HepG2 (cell line): ENCODE results near the gene TMEM141. TPM values are rescaled to one million over a fixed set of nuclear protein-coding genes. Genes with fewer than 3 reads are reported as not detected.

Experiments used
- ATAC-seq: fragments of 200-7000 bp; cut with Tn5 transposase; 3 replicates; pipeline ENCODE4 v1.9.1; 2020; ENCODE audit warnings: mild to moderate bottlenecking, moderate library complexity
- BruUV-seq: library from RNA; stranded (reverse); fragments of 400-500 nt; replicated peaks from 2 replicates; lab custom pipeline; 2021; lab: Mats Ljungman, UMichigan
- CTCF ChIA-PET: fragments of 300-600 bp; formaldehyde crosslinking; extraction: SDS; loops from one replicate; lab custom pipeline; 2021; ENCODE audit warnings: low total read pairs, inconsistent platforms, low intra/inter-chr PET ratio; lab: Yijun Ruan, JAX
- POLR2A ChIA-PET: fragments of 350-600 bp; sonication (Branson Sonifier 250); formaldehyde crosslinking; loops from one replicate; lab custom pipeline; 2020; ENCODE audit warnings: antibody characterized with exemption, inconsistent platforms; lab: Yijun Ruan, JAX
- DNase-seq: peaks from one replicate; pipeline ENCODE4 v3.0.0-alpha.2; 2015; ENCODE audit warnings: low spot score
- FAIRE-seq: peaks from 3 replicates; lab custom pipeline; 2011; peaks lifted over from hg19 to GRCh38; lab: Jason Lieb, UNC
- H2AFZ ChIP-seq: one replicate; pipeline ENCODE4 v1.6.1; 2011; ENCODE audit warnings: low read length, inconsistent platforms
- H3K27ac ChIP-seq: fragments of 300-600 bp; 3 replicates; pipeline ENCODE4 v1.8.0; 2011; ENCODE audit warnings: mixed run types, mild to moderate bottlenecking, mixed read lengths, low read length, inconsistent platforms; ENCODE audit not compliant: insufficient read depth; ENCODE audit errors: extremely low read length
- H3K27me3 ChIP-seq, 2 experiments: fragments of 200-600 bp in 1 of 2; 2 replicates in 1 of 2; 3 replicates in 1 of 2; pipeline versions ENCODE4 v1.6.0 to v1.8.0; 2011; ENCODE audit warnings: low read length in 2 of 2, mild to moderate bottlenecking in 2 of 2, moderate library complexity in 2 of 2, inconsistent platforms in 1 of 2; ENCODE audit not compliant: insufficient read depth in 2 of 2, control insufficient read depth in 1 of 2
- H3K36me3 ChIP-seq, 2 experiments: fragments of 200-600 bp in 1 of 2; replicated peaks in 1 of 2; 2 replicates in 1 of 2; 3 replicates in 1 of 2; pipeline versions ENCODE4 v1.5.1 to v1.8.0; 2011; ENCODE audit warnings: low read length in 2 of 2, inconsistent platforms in 1 of 2; ENCODE audit not compliant: insufficient read depth in 2 of 2, control insufficient read depth in 1 of 2
- H3K4me1 ChIP-seq: 2 replicates; pipeline ENCODE4 v1.5.1; 2012; ENCODE audit warnings: low read length, inconsistent platforms; ENCODE audit not compliant: insufficient read depth
- H3K4me2 ChIP-seq: 2 replicates; pipeline ENCODE4 v1.6.0; 2011; ENCODE audit warnings: low read depth, low read length, inconsistent platforms
- H3K4me3 ChIP-seq, 3 experiments: fragments of 200-600 bp in 1 of 3; sonication (generic), shearing (Covaris generic) in 1 of 3; replicated peaks in 1 of 3; 2 replicates each; pipeline ENCODE4 v1.5.1; 2011 to 2016; ENCODE audit warnings: low read length in 3 of 3, inconsistent platforms in 2 of 3, low read depth in 2 of 3, mild to moderate bottlenecking in 2 of 3, control low read depth in 1 of 3, mixed read lengths in 1 of 3; ENCODE audit not compliant: insufficient read depth in 1 of 3
- H3K79me2 ChIP-seq: one replicate; pipeline ENCODE4 v1.6.1; 2011; ENCODE audit warnings: low read length, inconsistent platforms; ENCODE audit not compliant: insufficient read depth
- H3K9ac ChIP-seq: 2 replicates; pipeline ENCODE4 v1.6.0; 2011; ENCODE audit warnings: mild to moderate bottlenecking, low read depth, low read length, inconsistent platforms; ENCODE audit not compliant: insufficient read depth
- H3K9me3 ChIP-seq: 2 replicates; pipeline ENCODE4 v1.5.1; 2012; ENCODE audit warnings: mild to moderate bottlenecking, low read length
- H4K20me1 ChIP-seq: 2 replicates; pipeline ENCODE4 v1.6.0; 2011; ENCODE audit warnings: inconsistent platforms, mild to moderate bottlenecking, low read length, moderate library complexity; ENCODE audit not compliant: insufficient read depth
- CREB1 ChIP-seq, 2 experiments: fragments of 450-650 bp in 1 of 2; IDR thresholded peaks; 2 replicates each; pipeline ENCODE4 v1.6.1; 2016 to 2017; ENCODE audit warnings: control low read depth in 1 of 2, mild to moderate bottlenecking in 1 of 2, missing compliant biosample characterization in 1 of 2, missing genetic modification characterization in 1 of 2
- HDAC1 ChIP-seq: sonication (generic); formaldehyde crosslinking; IDR thresholded peaks from 2 replicates; pipeline ENCODE4 v1.5.1; 2020; ENCODE audit warnings: mild to moderate bottlenecking, missing genetic modification reagents
- TMF1 ChIP-seq: sonication (generic); formaldehyde crosslinking; IDR thresholded peaks from 2 replicates; pipeline ENCODE4 v1.8.1; 2022; ENCODE audit warnings: low read depth, missing genetic modification reagents
- ZNF446 ChIP-seq: sonication (generic); formaldehyde crosslinking; IDR thresholded peaks from 2 replicates; pipeline ENCODE4 v1.5.0; 2020; ENCODE audit warnings: mild to moderate bottlenecking, missing genetic modification reagents
- ZZZ3 ChIP-seq: sonication (generic); formaldehyde crosslinking; IDR thresholded peaks from 2 replicates; pipeline ENCODE4 v1.4.0; 2020; ENCODE audit warnings: missing genetic modification reagents, mild to moderate bottlenecking, borderline replicate concordance
- WGBS: methylation state at CpG from one replicate; pipeline ENCODE4 v1.1.6; 2017; ENCODE audit warnings: low lambda C conversion rate; 5-methylcytosine and 5-hydroxymethylcytosine counted together
- in situ Hi-C: cut with HindIII; loops from 2 replicates; pipeline ENCODE4 v1.10.0; 2017; ENCODE audit warnings: low pct_unique_long_range_greater_than_20kb; ENCODE audit not compliant: extremely low pct_ligation_motif_present
- intact Hi-C: fragments of 100-400 bp; cut with micrococcal nuclease; formaldehyde crosslinking; loops from one replicate; pipeline ENCODE4 v1.10.0; 2022; ENCODE audit not compliant: unreplicated experiment
- polyA plus RNA-seq, 8 experiments: library from polyadenylated mRNA; depleted of rRNA in 3 of 8; stranded (reverse) in 7 of 8; unstranded in 1 of 8; fragments of >200 nt; fragmentation: Illumina TruSeq in 4 of 8; extraction: Trizol in 4 of 8; gene quantifications; 2 replicates each; pipeline versions ENCODE4 v1.2.1 to v1.2.3, GENCODE V29; 2011 to 2016; ENCODE audit warnings: low read depth in 4 of 8, missing spikeins in 1 of 8, mixed read lengths in 1 of 8; ENCODE audit not compliant: insufficient read depth in 1 of 8
- total RNA-seq, 5 experiments: library from RNA; depleted of rRNA; stranded (reverse); fragments of >200 nt; fragmentation: Illumina TruSeq; extraction: Trizol; gene quantifications; 2 replicates each; pipeline ENCODE4 v1.2.3, GENCODE V29; 2016; ENCODE audit warnings: low read depth in 1 of 5

TMEM141 gene
- total and polyA plus RNA-seq, 2 of the 13 experiments (the other 11 are each of a cell fraction or from before 2014, with no cell fraction given), result 81.0 to 202 TPM

- Histone ChIP-seq H3K4me3 (no peak overlapping the region), H3K4me1 (peaks cover 45% of the 10 kb centered on the region), H3K27me3 (peaks cover 5 to 27% of the 10 kb centered on the region in 2 experiments; a peak in 3 of 5 replicates), H4K20me1 (no peaks in the 10 kb centered on the region), H2AFZ (no peak overlapping the region), H3K27ac (no peak overlapping the region), H3K9ac (no peak overlapping the region)
- CTCF ChIA-PET, result no interaction called here
- DNase-seq (no peak), ATAC-seq (no peak), FAIRE-seq (no peak)
- no TSS peak for BruUV-seq
- 60% methylated on average over 15 of the region's 27 CpGs for WGBS
- POLR2A ChIA-PET, result no interaction called here
- intact Hi-C loops, result no loop called here
- TF ChIP-seq ZZZ3 (no peak), HDAC1 (CRISPR knock-in tag) (no peak), TMF1 (CRISPR knock-in tag) (no peak)
- TF ChIP-seq, all 625 proteins: peak for 0
- Histone ChIP-seq H3K36me3 (no peaks in the 10 kb centered on the region), H3K4me2 (no peak overlapping the region), H3K79me2 (no peaks in the 10 kb centered on the region), H3K9me3 (no peaks in the 10 kb centered on the region)
- in situ Hi-C loops, result no loop called here
These were observed 31.5 kb upstream of the TMEM141 start for GRCh38 chr9:136759436-136760325.

- H2AFZ ChIP-seq, result no peak overlapping the region
- H3K27me3 ChIP-seq, result peaks cover 5 to 24% of the 10 kb centered on the region in 2 experiments; a peak in 3 of 5 replicates
- 50% methylated on average over 4 of the region's 25 CpGs for WGBS
- 0 out of 2 replicates have a peak, but pooled peaks have one; percentile 27 for TF ChIP-seq CREB1 (IDR thresholded peaks at IDR 0.05)
- TF ChIP-seq CREB1 (CRISPR knock-in tag; IDR thresholded peaks at IDR 0.05), result no peak
- no peak for TF ChIP-seq ZNF446 (CRISPR knock-in tag)
- ATAC-seq, result no peak
- peaks cover 50% of the 10 kb centered on the region for H3K4me1 ChIP-seq
- H3K9me3 ChIP-seq, result no peaks in the 10 kb centered on the region
- no peaks in the 10 kb centered on the region for H3K79me2 ChIP-seq
- in situ Hi-C loops, result no loop called here
- no peak overlapping the region for H3K9ac ChIP-seq
- H3K4me3 ChIP-seq, result no peak overlapping the region
- ChIA-PET POLR2A (no interaction called here), CTCF (interaction anchor here (1.2 kb wide), 1 partner anchor 24 kb away, joined by 3 read pairs; no protein-coding TSS in a partner anchor)
- no peaks in the 10 kb centered on the region for H4K20me1 ChIP-seq
- BruUV-seq, result no TSS peak
- no peaks in the 10 kb centered on the region for H3K36me3 ChIP-seq
- FAIRE-seq, result no peak
- H3K4me2 ChIP-seq, result no peak overlapping the region
- DNase-seq, result no peak
- intact Hi-C loops, result no loop called here
- no peak overlapping the region for H3K27ac ChIP-seq
These were observed 30.7 kb upstream of the TMEM141 start for GRCh38 chr9:136760424-136760823.
